ENCODE results near the gene ZNF396.

ZNF396 gene

DNA sequence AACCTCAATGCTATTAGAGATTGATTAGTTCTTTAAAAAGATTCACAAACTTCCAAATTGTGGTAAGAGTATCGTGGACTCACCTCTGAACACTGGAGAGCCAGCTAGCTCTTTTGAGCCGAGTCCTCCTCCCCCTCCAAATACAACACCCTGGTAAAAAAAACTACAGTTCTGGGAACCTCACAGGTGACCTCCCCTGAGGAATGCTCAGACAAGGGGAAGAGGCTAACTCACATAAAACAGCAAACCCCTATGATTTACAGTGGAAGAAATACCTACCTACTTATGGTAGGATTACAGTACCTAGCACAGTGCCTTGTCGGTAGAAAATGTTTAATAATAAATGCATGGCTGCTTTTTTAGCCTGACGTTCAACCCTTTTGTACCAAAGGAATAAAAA is 41.3 kb downstream of the ZNF396 start:
- DNase-seq (ENCODE audit: low spot score), result no peak

DNA sequence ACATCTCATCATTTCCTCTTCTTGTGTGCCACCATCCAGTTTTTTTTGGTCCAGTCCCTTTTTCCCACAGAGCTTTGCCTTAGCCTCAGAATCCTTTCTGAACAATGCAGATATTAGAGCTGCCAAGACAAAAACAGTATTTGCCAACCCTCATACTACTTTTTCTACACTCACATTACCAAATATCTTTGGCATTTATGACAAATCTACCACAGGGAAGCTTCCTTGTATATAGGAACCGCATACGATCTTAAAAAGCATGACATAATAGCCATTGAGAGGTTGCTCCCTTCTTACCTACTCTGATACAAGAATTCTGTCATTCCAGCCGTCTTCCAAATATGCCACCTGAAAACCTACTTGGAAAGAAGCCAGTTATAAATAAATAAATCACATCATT is 42.3 kb downstream of the ZNF396 start:
- no peak for DNase-seq (ENCODE audit: low spot score)

DNA sequence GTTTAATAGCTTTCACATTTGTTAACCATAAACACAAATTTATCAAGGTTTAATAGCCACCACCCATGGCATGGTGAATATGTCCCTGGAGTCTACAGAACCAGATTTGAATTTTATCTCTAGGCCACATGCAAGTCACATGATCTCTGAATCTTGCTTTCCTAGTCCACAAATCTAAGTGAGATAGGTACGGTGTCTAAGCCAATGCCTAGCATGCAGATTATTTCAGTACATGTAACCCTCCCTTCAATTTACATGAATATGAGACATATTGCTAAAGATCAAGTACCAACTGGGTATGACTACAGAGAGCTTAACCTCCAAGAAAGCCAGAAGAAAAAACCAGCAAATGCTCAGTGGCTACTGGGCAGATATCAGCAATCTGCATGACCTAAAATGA is 42.9 kb downstream of the ZNF396 start:
- DNase-seq (ENCODE audit: low spot score), result no peak

DNA sequence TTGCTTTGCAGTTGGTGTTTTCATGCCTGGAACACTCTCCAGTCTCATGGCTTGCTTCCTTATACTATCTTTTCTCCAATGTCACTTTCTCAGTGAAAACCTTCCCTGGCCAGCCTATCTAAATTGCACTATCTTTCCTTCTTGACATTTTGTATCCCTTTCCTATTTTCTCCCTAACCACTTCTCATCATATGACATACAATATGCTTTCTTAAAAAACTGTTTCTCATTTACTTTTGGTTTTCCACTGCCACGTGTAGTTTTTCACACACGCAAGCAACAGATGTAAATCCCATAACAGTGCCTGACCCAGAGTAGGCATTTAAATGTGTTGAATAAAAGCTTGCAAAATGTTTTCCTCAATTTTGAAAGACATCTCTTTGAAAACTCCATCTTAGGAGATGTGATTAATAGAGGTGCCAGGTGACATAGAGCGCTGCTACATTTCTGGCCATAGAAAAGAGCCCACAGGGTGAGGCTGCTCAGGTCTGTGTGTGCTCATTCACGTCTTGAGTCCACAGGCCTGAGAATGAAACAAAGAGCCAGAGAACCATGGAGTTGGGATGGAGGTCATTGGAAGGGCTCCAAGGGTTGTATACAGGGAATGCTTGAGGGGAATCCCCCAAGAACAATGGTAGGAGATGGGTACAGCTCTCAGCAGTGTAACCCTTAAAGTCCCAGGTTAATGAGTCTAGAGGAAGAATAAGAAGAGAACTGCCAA is 45.6 kb downstream of the ZNF396 start:
- DNase-seq (ENCODE audit: low spot score), result no peak

DNA sequence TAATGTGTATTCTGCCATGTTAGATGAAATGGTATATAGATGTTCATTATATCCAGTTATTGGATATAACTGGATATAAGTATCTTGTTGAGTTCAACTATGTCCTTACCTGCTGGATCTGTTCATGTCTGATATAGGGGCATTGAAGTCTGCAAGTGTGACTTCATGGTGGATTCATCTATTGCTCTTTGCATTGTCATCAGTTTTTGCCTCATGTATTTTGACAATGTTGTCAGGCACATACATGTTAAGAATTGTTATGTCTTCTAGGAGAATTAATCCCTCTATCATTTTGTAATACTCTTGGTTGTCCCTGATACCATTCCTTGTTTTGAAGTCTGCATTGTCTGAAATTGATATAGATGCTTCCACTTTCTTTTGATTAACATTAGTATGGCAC is 48.3 kb downstream of the ZNF396 start:
- no peak for DNase-seq (ENCODE audit: low spot score)

DNA sequence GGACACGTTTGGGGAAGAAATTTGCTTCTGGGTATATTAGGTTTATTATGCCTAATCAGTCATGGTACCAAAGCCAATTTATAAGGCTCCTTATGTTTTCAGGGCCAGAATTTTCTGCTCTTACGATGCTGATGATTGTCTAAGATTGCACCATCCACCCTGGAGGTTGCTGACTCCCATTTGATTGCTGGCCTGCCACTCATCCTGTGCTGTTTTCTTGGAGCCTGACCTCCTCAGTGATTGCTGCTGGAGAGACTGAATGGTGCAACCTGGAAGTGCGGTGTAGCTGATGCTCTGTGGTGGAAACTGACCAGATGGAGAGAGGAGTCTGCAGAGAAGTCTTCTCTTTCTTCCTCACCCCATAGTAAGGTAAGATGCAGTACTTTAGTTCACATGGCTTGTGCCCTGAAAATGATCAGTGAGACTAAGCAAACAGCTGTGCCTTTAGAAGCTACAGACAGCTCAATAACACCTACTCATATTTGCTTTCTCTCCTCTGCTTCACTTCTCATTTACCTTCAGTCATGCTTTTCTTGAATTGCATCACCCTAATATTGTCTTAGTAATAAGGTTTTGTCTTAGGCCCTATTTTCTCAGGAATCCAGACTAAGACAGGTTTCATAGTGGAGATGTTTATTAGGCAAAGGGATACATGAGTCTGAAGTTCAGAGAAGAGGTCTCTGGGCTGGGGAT is 50.3 kb downstream of the ZNF396 start:
- no peak for DNase-seq (ENCODE audit: low spot score)

DNA sequence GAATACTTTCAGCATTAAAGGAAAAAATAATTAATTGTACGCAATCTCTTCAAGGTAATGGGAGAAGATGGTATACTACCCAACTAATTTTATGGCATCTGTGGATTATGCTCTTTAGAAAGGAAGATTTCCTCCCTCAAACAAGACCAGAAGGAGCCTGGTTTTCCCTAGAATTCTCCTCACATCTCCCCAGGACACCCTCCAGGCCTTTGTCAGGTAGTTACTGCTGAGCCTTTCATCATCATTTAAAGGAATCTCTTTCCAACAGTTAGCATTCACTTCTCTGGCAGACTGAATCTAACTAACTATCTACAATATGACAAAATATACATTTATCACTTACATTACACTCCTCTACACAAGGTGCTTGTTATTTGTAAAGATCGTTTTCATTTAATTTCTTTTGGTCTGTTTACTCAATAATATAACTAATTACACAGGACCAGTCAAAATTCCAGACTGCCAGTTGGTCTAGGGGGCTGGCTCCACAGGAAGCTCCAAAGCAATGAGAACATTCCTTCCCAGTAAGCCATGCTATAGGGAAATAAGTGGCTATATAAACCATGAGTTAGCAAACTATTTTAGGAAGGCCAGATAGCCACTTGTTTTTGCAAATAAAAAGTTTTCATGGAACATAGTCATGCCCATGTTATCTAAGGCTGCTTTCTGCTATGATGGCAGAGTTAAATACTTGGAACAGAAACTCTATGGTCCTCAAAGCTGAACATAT is 52.0 kb downstream of the ZNF396 start:
- DNase-seq (ENCODE audit: low spot score), result no peak

DNA sequence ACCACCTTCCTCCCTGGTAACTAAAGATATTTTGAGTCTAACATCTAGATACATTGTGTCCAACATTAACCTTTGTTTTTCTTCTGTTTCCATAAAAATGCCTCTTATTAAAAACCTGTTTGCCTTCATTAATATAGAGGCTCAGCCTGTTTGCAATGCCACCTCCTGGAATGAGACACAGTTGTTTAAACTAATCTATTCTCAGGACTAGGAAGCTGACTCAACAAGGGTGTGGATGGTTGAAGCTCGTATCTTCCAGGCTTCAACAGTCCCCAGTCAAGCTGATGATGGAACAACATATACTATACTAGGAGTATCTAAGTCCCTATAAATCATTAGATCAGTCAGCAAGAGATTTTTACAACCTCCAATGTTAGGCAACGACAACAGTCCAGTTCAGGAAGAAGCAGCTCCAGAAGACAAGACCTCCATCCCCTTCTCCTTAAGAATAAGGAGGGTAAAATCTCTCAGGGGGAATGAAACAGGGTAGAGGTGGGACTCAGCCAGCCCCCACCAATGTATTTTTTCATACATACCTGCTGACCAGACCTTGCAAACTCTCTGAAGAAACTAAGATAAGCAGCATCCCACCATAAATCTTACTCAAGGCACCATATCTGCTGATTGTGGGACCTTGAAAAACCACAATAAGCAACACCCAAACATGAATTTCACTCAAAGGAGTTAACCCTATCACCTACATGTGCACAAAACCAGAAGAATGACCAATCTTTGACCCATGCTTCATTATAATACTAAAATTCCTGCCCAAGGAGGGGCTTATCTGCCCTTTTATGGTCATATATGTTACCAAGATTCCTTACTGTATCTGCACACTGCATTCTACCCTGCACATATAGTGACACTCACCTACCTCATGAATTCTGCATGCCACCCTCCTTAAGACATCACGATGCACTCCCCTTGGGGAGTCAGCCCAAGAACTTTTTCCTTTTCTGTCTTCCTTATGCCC is 54.4 kb downstream of the ZNF396 start:
- no peak for DNase-seq (ENCODE audit: low spot score)
